Nucleus accumbens (tissue), 56 donors: ENCODE data around the gene ARPC5L.
"Not testable (repeated sequence)": the region's sequence is repeated elsewhere in the genome, so short reads cannot be mapped to it uniquely, and the experiment has no call there.

Experiments
- DNase-seq, 56 donors: peaks; one replicate each; lab custom pipeline; 2025; lab: John Stamatoyannopoulos, UW

ARPC5L gene

DNA sequence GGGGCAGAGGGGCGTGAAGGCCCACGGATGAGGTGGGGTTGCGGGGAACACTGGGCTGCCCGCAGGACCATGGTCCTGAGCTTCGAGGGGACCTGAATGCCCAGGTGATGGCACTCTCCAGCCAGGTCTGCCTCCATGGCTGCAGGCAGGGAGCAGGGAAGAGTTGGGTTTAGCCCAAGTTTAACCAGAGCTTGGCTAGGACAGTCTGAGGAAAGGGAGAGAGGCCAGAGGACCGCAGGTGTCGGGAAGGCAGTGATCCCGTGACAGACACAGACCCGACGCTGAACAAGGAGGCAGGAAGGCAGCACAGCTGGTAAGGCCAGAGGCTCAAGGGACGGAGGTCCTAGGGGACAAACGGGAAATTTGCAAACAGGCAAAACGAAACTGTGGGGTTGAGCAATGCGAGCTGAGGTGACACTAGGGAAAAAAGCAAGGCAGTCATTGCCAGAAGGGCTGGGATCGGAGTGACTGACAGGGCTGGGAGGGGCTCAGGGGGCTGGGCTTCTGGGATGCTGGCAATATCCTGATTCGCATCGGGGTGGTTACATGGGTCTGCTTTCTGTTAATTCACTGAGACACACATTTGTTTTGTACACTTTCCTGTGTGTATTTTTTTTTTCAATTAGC lies 25.0 kb downstream of the ARPC5L start:
- DNase-seq: no peak

GRCh38 chr9:124887832-124888231 lies 25.9 kb downstream of the ARPC5L start:
- peak in 2 of 56 donors; percentile 10 to 11 for DNase-seq

DNA sequence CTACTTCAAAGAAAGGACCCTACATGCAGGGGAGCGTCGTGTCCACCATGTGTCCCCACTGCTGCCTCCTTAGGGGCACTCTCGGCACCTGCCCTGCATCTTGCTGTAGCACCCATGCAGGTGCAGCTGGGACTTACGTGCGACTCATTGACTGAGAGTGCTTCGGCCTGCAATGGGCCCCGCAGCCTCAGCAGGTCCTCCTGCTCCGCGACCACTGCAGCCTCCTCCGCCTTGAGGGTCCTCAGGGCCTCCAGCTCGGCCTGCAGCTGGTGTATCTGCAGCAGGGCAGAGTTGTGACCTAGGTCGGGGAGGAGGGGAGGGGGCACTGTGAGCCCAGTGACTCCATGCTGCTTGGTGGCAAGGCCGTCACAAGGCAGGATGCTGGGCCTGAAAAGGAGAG lies 27.1 kb downstream of the ARPC5L start:
- no peak for DNase-seq

GRCh38 chr9:124890179-124890578 lies 28.2 kb downstream of the ARPC5L start:
- DNase-seq: no peak

DNA sequence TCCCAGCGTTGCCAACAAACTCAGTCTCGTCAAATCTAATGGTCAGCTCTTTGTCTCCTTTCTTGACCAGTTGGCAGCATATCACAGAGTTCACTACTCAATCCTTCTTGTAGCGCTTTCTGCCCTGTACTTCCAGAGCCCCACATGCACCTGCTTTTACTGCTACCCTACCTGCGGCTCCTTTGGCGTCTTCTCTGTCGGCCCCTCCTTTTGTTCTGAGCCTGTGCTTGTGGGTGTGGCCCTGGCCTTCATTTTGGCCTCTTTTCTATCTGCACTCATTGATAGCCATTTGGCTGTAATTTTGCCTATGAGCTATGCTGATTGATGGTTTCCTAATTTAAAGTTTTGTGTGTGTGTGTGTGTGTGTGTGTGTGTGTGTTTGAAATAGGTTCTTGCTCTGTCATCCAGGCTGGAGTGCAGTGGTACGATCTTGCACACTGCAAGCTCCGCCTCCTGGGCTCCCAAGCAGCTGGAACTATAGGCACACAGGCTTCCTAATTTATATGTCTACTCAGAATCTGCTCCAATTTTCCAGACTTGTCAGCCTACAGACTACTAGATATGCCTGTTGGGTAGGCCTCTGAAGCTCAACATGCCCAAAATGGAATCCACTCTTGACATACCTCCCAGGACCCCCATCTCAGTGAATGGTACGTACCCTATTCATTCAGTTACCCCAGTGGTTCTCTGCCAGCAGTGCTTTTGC lies 32.3 kb downstream of the ARPC5L start:
- peak in 8 of 56 donors; percentile 8 to 66 (median 27) for DNase-seq

DNA sequence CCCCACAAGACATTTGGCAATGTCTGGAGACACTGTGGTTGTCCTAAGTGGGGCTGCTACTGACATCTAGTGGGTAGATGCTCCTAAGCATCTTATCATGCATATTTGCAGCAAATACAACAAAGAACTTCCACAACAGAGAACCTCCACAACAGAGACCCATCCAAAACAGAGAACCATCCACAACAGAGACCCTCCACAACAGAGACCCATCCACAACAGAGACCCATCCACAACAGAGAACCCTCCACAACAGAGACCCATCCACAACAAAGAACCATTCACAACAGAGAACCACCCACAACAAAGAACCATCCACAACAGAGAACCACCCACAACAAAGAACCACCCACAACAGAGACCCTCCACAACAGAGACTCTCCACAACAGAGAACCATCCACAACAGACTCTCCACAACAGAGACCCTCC lies 32.8 kb downstream of the ARPC5L start:
- DNase-seq: peak in 18 of 56 donors; percentile 9 to 66 (median 28)

DNA sequence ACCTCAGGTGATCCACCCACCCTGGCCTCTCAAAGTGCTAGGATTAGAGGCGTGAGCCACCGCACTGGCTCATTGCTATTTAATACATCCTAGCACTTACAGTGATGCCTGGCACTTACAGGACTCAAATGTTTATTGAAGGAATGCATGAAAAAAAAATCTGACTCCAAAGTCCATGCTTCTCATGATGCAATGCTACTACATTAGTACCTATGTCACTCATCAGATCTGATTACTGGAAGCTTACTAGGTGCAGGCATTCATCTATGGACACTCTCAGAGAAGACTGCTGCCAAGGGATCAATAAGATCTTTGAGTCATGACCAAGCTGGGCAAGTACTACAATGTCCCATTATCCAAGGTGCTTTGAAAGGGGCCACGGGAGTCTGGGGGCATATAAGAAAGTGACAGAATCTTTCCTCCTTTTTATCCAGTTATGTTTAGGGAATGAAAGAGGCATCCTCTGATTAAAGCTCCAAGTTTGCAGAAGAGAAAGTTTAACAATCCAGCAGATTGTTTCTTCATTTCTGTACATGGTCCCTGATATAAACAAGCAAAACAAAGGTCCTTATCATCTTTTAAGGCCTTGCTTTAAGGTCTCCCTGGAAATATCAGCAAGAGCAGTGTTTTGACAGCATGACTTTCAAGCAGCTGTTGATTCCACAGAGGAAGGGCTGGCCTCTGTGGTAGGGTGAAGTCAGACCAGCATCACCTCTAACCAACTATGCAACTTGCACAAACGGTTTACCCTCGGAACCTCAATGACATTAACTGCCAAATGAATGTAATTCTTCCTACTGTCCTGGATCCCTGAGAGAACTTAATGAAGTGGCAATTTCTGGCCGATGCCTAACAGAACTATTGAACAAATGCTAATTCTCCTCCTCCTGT lies 35.9 kb downstream of the ARPC5L start:
- no peak for DNase-seq

DNA sequence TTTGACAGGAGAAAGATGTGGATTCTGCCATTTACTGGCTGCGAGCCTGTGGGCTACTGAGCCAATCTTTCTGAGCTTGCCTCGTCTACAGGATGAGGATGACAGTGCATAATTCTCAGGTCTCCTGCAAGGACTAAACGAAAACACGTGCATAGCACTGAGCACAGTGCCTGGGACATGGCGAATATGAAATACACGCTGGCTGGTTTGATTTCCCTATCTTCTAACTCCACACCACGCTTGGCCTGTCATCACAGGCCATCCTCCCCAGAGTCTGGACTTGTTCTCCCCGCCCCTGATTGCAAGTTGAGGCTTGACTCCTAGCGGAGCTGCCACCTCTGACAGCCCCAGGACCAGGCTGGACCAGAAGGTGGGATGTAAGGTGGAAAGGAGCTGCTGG lies 37.9 kb downstream of the ARPC5L start:
- no peak for DNase-seq

DNA sequence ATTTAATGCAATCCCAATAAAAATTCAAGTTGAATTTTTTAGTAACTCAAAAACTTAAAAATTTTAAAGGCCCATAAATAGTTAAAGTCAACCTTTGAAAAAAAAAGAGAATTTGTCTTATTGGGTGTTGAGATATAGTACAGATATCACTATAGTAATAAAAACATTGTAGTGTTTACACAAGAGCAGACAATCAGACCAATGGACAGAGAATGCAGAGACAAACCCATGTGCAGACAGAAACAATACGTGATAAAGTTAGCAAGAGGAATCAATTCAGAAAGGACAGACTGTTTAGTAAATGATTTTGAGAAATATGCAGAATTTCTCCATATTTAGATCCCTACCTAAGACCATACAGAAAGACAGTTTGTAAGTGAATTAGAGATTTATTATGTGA lies 45.0 kb downstream of the ARPC5L start:
- DNase-seq: no peak

GRCh38 chr9:124908098-124908497 lies 46.2 kb downstream of the ARPC5L start:
- no peak for DNase-seq

- no peak for DNase-seq
Observed at GRCh38 chr9:124911766-124912165, 49.8 kb downstream of the ARPC5L start.

DNA sequence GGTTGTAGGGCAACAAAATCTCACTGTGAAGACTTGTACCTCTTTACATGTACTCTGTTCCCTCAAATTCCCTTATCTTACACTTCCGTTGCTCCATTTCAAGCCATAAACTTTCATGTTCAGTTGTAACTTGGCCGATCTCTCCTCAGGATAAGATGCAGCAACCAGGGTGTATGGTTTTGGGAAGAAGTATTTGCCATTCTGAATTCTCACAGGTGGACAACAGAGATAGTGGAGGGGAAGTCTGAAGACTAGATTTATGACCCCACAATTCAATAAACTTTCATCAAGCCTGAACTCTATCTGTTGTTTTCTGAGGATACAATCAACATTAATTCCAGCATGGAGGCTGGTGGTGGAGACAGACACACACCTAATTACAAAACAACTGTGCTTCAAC lies 51.4 kb downstream of the ARPC5L start:
- DNase-seq: no peak

GRCh38 chr9:124914753-124915405 lies 52.9 kb downstream of the ARPC5L start:
- DNase-seq: no peak

DNA sequence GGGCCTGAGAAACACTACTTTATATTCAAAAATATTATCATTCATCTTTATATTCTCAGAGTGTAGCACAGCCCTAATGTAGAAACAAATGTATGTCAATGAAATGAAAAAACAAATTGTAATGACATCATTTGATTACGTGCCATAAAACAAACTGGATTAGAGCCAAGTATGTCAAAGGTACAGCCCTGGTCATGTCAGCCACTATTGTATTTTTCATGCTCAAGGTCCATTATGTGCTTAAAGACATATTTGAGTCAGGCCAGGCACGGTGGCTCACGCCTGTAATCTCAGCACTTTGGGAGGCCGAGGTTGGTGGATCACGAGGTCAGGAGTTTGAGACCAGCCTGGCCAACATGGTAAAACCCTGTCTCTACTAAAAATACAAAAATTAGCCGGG lies 58.5 kb downstream of the ARPC5L start:
- not testable (repeated sequence) for DNase-seq
